Suprapubic skin (tissue), 4 donors: ENCODE results near the gene EHD3.

Experiments
- CTCF ChIP-seq, 2 donors: fragments of 200-600 bp in 1 of 2; fragments of 450-650 bp in 1 of 2; sonication (generic) in 1 of 2; IDR thresholded peaks; one replicate each; pipeline ENCODE4 v1.5.1; 2016 to 2019; ENCODE audit warnings: antibody characterized with exemption in 2 of 2, mild to moderate bottlenecking in 1 of 2, moderate library complexity in 1 of 2
- EP300 ChIP-seq: sonication (generic); formaldehyde crosslinking; IDR thresholded peaks from one replicate; pipeline ENCODE4 v1.6.1; 2017; ENCODE audit warnings: antibody characterized with exemption
- POLR2A ChIP-seq, 2 donors: fragments of 450-650 bp; IDR thresholded peaks; one replicate each; pipeline ENCODE4 v1.6.1; 2017; ENCODE audit warnings: antibody characterized with exemption in 2 of 2, mild to moderate bottlenecking in 2 of 2, moderate library complexity in 2 of 2
- POLR2AphosphoS5 ChIP-seq, 3 donors: sonication (generic); formaldehyde crosslinking; IDR thresholded peaks; one replicate each; pipeline ENCODE4 v1.6.1; 2017; ENCODE audit warnings: antibody characterized with exemption in 3 of 3

GRCh38 chr2:31193806-31194205 lies 40.1 kb upstream of the EHD3 start:
- no peak for TF ChIP-seq CTCF (IDR thresholded peaks at IDR 0.05)
- no peak for TF ChIP-seq POLR2A (IDR thresholded peaks at IDR 0.05)
- TF ChIP-seq POLR2AphosphoS5 (IDR thresholded peaks at IDR 0.05), result no peak
- no peak for TF ChIP-seq EP300
